Dermis microvascular lymphatic vessel endothelial cell (primary cell): Measurements from ENCODE around the gene PGLYRP3. TPM values are rescaled to one million over a fixed set of nuclear protein-coding genes. Genes with fewer than 3 reads are reported as not detected.
A peak's percentile ranks its signal among the peaks of the same experiment; 100 is the strongest.
"Not testable (repeated sequence)": the region's sequence is repeated elsewhere in the genome, so short reads cannot be mapped to it uniquely, and the experiment has no call there.

Experiments used
- DNase-seq, 2 donors: peaks; one replicate each; pipeline versions ENCODE4 v3.0.0 to v3.0.0-alpha.2; 2010; ENCODE audit warnings: low read depth in 2 of 2
- total RNA-seq: library from RNA; depleted of rRNA; stranded (reverse); fragments of >200 nt; gene quantifications from 2 replicates; pipeline ENCODE4 v1.2.1, GENCODE V29; 2014

PGLYRP3 gene
- total RNA-seq, 1 donor from 2014 or later, result not detected

DNA sequence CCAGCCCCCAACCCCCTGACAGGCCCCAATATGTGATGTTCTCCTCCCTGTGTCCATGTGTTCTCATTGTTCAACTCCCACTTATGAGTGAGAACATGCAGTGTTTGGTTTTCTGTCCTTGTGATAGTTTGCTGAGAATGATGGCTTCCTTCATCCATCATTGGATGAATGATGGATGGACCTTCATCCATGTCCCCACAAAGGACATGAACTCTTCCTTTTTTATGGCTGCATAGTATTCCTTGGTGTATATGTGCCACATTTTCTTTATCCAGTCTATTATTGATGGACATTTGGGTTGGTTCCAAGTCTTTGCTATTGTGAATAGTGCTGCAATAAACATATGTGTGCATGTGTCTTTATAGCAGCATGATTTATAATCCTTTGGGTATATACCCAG lies 1.6 kb upstream of the PGLYRP3 start:
- not testable (repeated sequence) for DNase-seq

DNA sequence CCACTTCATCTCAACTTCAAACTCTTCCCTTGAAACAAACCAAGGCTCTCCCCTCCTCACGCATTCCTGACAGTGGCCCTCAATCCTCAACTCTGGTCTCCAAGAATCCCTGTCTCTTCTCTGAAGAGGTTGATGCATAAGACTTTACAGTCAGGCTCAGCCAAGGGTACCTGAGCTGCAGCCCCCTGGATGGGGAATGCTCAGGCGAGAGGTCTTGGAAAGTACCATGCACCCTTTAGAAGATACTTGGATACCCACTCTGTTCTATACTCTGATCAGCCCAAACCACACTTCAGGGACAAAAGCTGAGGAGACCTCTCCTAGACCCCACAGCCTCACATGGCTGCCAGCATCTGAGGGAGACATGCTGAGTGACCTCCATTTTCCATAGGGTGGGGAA lies 536 bp upstream of the PGLYRP3 start:
- DNase-seq, result no peak

DNA sequence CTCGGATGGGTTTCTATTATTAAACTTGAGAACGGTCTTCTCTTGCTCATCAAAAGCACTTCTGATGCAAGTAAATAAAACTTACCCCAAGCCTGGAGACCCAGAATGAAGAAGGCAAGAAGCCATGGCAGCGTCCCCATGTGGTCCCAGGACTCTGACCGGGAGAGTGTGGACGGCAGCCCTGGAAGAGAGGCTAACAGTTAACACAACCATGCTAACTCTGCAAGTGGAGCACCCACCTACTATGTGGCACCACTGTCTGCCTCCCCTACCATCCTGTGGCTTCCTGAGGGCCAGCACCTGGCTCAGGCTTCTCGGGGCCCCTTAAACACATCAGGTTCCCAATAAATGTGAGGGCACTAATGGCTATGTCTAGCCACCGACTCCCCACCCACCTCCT lies 2.2 kb downstream of the PGLYRP3 start:
- no peak for DNase-seq

DNA sequence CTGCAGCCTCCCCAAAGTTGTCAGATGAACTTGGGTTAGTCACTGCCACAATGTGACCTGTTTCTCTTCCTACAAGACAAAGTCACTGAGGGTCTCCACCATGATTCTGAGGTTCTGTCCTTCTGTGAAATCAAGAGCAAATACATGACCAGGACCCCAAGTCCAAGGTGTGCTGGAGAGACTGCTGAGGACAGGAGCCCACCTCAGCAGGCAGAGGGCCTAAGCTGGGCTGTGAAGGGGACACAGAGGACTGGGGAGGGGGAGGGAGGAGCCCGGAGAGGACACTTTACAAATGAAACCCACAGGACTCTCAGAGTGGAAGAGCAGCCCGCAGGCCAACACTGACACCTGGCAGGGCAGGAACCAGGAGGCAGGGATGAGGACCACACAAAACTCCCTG lies 3.3 kb downstream of the PGLYRP3 start:
- no peak for DNase-seq

DNA sequence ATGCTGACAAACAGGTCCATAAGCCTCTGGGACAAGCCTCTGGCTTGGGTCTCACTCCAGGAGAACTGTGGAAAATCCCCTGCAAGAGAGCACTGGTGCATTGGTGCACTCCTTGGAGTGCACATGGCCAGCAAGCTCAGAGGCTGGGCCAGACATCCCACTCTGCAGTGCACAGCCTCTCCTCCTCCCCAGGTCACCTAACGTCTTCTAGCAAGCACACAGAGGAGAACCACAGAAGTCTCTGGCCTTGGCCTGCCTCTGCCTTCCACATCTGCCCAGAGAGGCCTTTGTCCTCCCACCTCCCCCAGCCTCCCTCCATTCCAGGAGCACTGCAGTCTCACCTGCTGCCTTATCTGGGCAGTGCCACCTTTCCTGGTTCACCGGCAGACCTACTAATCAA lies 4.2 kb downstream of the PGLYRP3 start:
- no peak for DNase-seq

DNA sequence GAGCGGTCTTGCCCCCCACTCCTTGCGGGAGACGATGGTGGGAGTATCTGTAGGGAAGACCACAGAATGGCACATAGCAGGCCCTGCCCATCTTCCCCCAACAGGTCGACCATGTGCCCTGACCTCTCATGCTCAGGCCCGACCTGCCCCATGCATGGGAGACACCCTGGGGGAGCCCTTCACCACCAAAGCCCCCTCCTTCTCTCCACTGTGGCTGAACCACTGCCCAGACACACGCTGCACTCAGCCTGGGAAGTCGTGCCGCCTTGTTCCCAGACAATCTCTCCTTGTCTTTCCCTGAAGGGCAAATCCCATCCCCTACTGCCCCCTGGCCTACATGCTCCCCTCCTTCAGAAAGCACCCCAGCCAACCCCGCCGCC lies 5.5 kb downstream of the PGLYRP3 start:
- no peak for DNase-seq

DNA sequence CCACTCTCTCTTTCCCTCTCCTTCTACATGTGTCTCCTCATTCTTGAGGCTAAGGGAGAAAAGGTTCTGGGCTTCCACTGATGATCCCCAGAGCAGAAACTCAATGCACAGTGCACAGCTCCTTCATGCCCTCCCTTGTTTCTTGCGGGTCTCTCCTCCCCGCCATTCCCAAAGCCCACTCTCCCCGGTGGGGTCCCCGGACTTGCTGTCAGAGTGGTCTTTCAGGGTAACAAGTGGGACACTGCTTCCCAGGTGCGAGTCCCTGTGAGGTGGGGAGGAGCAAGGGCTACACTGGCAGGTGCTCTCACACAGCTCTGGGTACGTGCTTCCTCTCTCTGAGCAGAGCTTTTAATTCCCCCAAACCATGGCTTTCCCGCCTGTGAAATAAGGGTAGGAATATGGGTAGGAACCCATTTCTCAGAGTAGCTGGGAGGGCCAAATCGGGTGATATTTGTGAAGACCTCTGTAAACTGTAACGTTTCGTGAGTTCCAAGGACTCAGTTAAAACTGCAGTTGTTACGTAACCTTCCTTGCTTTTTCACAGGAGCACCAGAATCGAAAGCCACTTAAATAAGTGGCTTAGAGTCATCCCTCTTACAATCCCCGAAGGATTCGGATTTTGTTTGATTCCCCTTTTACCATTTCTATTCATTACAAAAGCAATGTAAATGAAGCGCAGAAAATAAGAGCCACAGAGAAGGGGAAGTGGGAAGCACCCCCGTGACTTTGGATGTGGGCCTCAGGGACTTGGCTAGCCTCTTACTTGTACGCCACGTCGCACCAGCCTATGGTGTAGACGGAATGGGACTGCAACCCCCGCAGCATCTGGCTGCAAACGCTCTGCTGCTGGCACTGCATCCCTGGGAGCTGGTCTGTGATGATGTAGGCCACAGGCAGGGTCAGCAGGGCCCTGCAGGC lies 6.2 kb downstream of the PGLYRP3 start:
- DNase-seq, result no peak

DNA sequence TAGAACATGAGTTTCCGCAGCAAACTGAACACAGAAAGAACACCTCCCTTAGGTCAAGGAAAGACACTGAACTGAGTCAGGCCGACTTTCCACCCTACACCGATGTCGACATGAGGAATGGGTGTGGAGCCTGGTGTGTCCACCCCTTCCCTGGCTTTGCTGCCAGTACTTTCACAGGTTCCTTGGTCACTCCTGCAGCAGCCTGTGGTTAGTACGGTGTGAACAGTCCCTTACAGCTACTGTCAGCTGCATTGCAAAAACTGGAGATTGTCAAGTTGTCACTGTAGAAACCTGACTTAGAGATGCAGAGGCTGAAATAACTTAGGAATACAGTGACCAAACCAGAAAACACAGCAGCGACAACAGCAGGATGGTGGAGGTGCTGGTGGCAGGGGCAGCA lies 7.1 kb downstream of the PGLYRP3 start:
- DNase-seq, result no peak

DNA sequence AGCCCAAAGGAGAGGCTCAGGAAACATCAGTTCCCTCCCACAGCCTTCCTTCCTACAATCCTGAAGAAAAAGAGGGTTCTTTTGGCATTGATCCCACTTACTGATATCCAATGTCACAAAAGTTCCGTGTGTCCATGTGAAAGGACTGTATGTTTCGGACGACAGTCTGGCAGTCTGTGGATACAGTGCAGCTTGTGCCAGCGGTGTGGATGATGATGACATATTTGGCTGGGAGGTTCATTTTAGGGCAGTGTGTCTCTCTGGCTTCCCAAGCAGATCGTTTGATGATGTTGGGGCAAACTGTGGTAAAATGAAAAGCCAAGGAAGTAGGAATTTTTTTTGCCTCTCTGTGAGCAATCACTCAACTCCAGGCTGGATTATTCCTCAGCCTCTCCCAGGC lies 10.4 kb downstream of the PGLYRP3 start:
- DNase-seq, result no peak

DNA sequence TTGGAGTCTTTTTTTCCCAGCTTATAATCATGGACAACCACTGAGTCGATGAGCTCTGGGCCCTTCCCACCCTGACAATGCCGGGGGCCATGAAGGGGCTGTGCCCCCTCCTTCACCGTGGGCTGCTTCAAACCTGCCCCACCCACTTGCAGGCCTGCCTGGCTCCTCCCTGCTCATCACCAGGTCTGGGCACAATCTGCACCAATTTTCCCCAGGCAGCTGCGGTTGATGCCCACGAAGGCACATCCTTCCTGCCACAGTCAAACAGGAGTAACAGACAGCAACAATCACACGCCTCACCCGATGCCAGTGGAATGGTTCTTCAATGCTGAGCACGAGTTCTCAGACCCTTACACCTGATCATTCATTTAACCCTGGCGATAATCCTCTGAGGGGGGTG lies 18.9 kb downstream of the PGLYRP3 start:
- no peak for DNase-seq

DNA sequence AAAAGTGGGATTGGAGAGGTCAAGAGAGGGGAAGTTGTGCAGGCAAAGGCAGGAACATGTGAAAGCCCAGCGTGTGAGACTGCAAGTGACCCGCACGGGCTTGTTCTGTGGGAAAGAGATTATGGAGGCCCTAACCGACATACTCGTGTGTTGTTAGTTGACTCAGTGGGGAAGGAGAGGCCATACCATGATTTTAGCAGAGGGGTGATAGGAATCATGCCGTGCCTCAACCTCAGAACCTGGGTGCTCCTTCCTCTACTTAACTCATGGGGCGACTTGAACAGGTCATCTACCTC lies 19.3 kb downstream of the PGLYRP3 start:
- DNase-seq, result no peak

DNA sequence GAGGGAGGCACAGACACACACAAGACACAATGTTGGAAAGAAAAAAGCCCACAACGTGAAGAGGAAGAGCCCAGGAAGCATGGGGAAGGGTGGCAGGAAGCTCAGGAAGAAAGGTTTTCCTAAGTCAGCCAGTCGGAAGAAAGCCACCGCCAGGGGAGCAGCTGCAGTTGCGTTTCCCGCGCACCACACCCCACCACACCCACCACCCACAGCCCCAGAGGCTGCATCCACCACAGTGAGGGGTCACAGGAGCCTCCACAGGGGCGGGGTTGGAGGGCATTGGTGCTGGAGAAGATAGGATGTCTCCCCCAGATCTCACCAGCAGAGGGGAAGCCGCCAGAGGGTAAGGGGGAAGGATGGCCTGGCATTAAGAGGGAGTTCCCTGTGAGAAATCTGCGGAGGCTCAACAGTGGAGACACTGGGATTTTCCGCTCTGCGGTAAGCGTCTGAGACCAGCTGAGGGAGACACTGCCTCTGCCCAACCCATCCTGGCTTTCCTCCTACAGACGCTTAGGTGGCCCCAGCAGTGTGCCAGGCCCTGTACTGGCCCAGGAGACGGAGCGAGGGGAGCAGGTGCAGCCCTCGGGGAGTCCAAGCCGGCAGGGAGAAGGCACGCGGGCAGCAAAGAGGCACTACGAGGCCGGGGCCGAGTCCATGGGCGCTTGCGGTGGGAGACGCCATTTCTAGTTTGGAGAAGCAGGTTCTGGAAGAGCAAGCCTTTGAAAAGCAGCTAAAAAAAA lies 19.8 kb downstream of the PGLYRP3 start:
- DNase-seq, result no peak

DNA sequence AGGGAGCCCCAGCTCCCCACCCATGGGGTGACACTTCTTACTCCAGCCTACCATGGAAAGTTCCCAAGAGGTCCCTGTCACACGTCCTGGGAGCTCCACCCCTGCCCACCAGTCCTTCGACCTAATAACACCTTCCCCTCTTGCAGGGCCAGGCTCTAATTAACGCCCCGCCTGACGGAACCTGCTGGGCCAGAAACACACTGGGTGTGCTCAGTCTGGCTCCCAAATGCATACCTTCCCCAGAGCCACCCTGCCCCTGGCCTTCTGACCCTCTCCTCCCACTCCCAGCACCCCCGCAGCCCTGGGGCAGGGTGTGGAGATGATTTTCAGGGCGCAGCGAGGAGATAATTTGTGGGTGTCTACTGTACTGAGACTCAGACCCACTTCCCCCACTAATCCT lies 20.6 kb downstream of the PGLYRP3 start:
- DNase-seq, result no peak

DNA sequence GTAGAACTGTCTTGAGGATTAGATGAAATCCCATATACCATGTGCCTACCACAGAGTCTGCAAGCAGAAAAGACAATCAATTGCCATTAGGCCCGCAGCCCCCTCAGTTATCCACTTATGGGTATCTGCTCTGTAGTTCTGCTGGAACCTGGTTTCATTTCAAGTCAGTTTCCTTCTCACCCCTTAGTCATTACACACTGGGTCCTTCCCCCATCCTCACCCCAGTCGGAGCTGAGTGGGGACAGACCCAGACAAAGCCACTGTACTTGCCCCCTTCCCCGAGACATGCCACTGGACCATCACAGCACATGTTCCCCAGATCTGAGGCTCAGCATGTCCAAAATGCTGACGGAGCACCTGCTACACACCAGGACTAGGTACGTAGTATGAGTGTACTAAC lies 21.2 kb downstream of the PGLYRP3 start:
- no peak for DNase-seq

DNA sequence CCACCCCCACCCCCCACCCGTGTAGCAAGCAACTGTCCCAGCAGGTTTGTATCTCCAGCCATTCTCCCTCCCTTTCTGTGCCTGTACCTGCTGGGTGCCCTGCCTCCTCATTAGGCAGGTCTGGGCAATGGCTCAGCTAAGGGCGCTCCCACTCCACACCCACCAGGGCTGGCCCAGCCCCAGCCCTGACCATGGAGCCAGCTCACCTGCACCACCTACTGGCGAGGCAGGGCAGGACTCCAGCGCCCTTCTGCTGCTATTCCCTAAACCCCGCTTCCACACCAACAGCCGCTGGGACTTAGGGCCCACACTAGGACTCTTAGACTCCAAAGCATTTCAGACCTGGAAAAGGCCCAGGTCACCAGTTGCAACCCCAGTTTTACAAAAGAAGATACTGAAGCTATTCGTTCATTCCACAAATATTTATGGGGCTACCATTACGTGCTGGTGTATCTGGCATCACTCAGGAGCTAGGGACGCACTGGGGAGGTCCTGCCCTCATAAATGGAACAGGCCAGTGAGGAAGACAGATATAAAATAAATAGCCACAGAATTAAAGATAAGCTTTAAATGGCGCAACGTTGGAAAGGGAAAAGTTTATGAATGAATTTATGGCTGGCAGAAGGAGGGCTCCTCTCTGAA lies 24.0 kb downstream of the PGLYRP3 start:
- peak in 1 of 2 donors; percentile 10 for DNase-seq

DNA sequence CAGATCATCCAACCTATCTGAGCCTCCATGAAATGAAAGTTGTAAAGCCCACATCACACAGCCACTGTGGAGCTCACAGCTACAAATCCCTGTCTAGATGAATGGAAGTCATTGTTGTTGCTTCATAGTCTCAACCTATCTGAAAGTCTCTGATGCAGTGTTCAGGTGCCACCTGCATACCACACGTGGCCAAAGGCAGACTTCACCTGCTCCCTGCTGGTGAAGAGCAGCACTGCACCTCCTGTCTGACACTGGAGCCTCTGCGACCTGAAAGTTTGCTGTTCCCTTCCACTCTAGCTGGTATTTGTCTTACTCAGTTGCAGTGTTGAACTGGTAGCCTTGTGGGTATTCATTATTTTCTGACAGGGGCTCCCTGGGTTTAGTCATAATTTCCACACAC lies 34.9 kb downstream of the PGLYRP3 start:
- peak in 1 of 2 donors; percentile 10 for DNase-seq

DNA sequence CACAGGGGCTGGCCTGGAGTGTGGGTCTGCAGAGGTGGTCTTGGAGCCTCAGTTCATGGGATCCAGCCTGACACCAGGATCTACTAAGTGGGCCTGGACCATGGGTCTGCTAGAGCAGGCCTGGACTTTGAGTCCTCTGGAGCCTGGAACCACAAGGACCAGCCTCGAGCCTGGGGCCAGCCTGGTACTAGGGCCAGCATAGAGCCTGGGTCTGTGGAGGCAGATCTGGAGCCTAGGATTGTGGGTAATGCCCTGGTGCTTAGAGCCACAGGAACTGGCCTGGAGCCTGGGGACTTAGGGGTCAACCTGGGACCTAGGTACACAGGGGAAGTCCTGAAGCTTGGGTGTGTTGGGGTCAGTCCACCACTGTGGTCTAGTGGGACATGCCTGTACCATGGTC lies 40.6 kb downstream of the PGLYRP3 start:
- no peak for DNase-seq

DNA sequence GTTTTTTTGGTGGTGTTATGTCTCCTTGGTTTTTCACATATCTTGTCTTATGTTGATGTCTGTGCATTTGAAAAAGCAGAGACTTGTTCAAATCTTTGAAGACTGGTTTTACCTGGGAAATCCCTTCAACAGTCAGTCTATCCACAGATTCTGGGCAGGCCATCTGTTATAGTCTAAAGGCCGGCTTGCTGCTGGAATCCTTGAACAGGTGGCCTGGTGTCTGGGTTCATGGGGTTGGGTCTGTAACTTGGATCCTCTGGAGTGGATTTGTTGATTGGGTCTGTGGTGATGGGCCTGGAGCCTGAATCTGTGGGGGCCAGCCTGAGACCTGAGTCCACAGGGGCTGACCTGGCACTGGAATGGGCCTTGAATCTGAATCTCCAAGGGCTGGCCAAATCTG lies 41.0 kb downstream of the PGLYRP3 start:
- DNase-seq, result no peak

DNA sequence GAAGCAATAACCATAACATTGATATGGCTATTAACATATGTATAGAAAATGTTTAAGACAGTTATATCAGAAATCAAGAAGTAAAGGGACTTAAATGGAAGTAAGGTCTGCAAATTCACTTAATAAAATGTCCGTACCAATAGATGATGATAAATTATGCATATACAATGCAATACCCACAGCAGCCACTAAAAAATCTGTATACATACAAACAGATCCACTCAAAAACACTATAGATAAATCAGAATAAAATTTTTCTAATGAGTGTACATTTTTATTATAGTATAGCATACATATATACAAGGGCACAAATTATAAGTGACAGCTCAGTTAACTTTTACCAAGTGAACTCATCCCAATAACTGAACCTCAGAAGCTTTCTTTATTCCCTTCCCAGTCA lies 47.3 kb downstream of the PGLYRP3 start:
- no peak for DNase-seq

DNA sequence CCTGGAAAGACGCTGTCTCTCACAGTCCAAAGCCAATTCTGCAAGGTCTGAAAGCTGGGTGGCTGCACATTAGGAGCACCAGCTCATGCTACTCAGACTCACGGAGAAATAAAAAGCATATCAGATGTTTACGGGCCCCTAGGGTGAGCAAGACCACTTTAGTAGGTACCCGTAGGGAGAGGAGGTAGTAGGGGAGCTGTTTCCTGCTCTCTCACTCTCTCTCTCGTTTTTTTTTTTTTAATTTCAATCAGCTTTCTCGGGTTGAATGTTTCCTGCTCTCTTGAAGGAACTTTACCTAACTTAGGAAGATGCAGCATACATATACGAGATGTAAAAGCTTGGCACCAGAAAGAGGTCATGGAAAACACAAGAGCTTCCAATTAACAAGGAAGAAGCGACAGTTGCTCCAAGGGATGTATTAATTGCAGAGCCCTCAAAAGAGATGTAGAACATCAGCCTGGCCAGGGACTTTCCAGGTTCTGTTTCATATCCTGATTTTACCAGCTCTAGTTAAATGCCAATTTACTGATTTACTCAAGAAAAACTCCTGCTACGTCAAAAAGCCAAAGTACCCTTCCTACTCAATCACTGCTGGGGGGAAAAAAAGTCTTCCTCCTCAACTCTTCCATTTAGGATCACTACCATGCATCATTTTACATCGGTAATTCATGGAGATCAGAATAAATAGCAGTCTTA lies 50.1 kb downstream of the PGLYRP3 start:
- DNase-seq, result no peak

DNA sequence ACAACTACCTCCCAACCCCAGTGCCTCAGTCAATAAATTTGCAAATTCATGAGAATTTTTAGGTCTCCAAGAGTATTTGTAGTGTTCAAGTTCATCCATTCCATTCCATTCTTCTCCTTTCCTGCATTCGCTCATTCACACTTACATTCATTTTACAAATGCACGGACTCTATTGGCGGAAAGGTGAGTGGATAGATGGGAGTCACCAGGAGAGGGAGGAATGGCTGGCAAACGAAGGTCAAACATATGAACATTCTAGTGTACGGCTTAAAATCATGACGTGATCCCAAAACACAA lies 50.7 kb downstream of the PGLYRP3 start:
- DNase-seq, result no peak
